NT2/D1 (cell line): ENCODE results near the gene FBXO9.

Experiments
- DNase-seq: peaks from one replicate; pipeline ENCODE4 v3.0.0-alpha.2; 2011; ENCODE audit warnings: low read depth, low spot score
- H3K27me3 ChIP-seq: 2 replicates; pipeline ENCODE4 v1.6.0; 2011; ENCODE audit warnings: mild to moderate bottlenecking; ENCODE audit not compliant: insufficient read length, insufficient read depth
- H3K36me3 ChIP-seq: 2 replicates; pipeline ENCODE4 v1.6.1; 2011; ENCODE audit warnings: mild to moderate bottlenecking, low read length, mixed read lengths; ENCODE audit not compliant: insufficient read depth, insufficient read length
- H3K4me1 ChIP-seq: 2 replicates; pipeline ENCODE4 v1.5.1; 2011; ENCODE audit not compliant: insufficient read depth, insufficient read length
- H3K4me3 ChIP-seq: 2 replicates; pipeline ENCODE4 v1.5.1; 2011; ENCODE audit warnings: low read depth; ENCODE audit not compliant: insufficient read length
- H3K9ac ChIP-seq: 2 replicates; pipeline ENCODE4 v1.6.0; 2011; ENCODE audit warnings: low read depth; ENCODE audit not compliant: insufficient read length
- H3K9me3 ChIP-seq: 2 replicates; pipeline ENCODE4 v1.5.1; 2011; ENCODE audit warnings: mild to moderate bottlenecking, low read length; ENCODE audit not compliant: insufficient read depth
- SUZ12 ChIP-seq: IDR thresholded peaks from 2 replicates; pipeline ENCODE4 v1.6.1; 2011; ENCODE audit not compliant: insufficient read length, insufficient read depth; ENCODE audit errors: extremely low read depth
- YY1 ChIP-seq: IDR thresholded peaks from 2 replicates; pipeline ENCODE4 v1.6.1; 2011; ENCODE audit not compliant: insufficient read length, insufficient read depth
- ZNF274 ChIP-seq: IDR thresholded peaks from 2 replicates; pipeline ENCODE4 v1.6.1; 2011; ENCODE audit warnings: mild to moderate bottlenecking, low read depth, low read length

The FBXO9 gene

DNA sequence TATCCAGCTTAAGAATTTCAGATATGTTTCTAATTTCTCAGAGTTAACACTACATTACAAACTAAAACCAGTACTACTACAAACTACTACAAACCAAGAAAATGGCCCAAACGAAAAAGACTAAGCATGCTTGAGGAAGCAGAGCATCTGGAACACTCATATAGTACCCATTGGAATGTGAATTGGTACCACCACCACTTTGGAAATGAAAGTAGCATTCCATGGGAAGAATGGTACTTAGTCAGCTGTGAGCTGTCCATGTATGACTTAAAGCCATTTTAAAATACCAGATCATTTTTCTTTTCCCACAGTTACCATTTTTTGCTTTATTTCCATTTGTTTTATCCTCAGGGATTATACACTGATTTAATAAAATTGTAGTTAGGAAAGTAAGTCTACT lies 30.5 kb downstream of the FBXO9 start:
- TF ChIP-seq SUZ12, result no peak
- TF ChIP-seq YY1, result no peak
- TF ChIP-seq ZNF274, result no peak
- no peak for DNase-seq
- peaks cover 65% of the 10 kb centered on the region for H3K36me3 ChIP-seq

DNA sequence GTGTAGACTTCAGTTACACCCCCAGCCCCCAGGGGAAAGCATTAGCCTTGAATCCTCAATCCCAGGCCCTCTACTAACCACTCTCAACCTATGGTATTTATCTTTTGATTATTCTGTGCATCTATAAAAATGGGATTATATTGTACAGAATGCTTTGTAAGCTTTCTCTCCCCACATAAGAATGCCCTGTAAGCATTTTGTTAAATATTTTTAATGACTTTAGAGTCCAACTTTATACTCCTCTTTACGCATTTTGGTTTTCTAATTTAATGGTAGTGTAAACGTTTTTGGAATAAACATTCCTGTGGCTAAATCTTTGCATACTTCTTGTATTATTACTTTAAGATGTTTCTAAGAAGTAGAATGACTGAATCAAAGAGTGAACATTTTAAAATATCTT lies 35.4 kb downstream of the FBXO9 start:
- no peak for DNase-seq
- peaks cover 44% of the 10 kb centered on the region for H3K36me3 ChIP-seq
- TF ChIP-seq ZNF274 (no peak), SUZ12 (no peak), YY1 (no peak)
- H3K27me3 ChIP-seq, result no peaks in the 10 kb centered on the region
- H3K4me3 ChIP-seq, result no peak overlapping the region
- H3K9ac ChIP-seq, result no peak overlapping the region
- no peaks in the 10 kb centered on the region for H3K9me3 ChIP-seq
- no peaks in the 10 kb centered on the region for H3K4me1 ChIP-seq

More for the DNA sequence above, 30.5 kb downstream of the FBXO9 start:
- Histone ChIP-seq H3K9me3 (no peaks in the 10 kb centered on the region), H3K9ac (no peak overlapping the region), H3K4me3 (no peak overlapping the region), H3K4me1 (no peaks in the 10 kb centered on the region), H3K27me3 (no peaks in the 10 kb centered on the region)

DNA sequence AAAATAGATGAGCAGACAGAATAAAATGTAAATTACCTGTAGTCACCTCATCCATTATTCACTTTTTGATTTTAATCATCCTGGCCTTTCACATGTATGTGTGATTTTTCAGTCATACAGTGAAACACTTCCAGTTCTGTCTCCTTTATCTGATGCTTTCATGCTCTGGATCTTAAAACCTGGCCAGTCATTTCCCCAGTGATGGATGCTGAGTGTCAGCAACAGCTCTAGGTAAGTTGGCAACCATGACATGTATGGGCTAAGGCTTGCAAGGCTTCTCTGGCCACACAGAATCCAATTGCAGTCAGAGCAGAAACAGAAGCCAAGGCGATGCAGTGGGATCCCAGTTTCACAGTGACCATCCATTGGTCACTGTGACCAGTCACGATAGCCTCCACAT lies 35.8 kb downstream of the FBXO9 start:
- DNase-seq, result no peak
- Histone ChIP-seq H3K4me1 (no peaks in the 10 kb centered on the region), H3K9me3 (no peaks in the 10 kb centered on the region), H3K4me3 (no peak overlapping the region), H3K36me3 (peaks cover 40% of the 10 kb centered on the region), H3K9ac (no peak overlapping the region), H3K27me3 (no peaks in the 10 kb centered on the region)
- TF ChIP-seq SUZ12 (no peak), YY1 (no peak), ZNF274 (no peak)

DNA sequence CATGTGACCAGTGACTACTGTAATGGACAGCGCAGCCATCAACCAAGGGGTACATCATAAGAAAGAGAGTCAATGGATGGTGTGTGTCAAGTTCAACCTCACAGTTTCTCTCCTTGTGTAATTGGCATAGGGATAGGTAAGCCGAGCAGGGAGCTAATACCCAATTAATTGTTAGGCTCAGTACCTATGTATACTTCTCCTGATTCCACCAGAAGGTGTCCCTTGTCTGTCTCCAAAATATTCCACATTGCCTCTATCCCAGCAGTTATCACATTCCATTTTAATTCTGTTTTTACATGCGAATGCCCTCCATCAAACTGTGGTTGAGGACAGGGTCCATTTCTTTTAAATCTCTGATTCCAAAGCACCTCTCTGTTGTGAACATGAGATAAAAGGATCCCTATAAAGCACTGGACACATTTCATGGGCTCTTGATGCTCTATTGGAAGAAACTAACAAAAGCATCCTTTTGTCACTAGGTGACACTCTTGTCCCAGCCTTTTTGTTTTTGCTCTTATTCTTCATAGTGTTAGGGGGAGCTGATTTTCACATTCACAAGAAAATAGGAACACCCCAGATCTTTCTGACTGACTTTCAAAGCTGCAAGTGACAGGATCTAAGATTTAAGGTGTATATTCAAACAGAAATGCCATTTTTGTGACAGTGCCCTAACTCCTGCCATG lies 38.9 kb downstream of the FBXO9 start:
- Histone ChIP-seq H3K4me1 (no peaks in the 10 kb centered on the region), H3K36me3 (peaks cover 19% of the 10 kb centered on the region), H3K9ac (no peak overlapping the region), H3K27me3 (no peaks in the 10 kb centered on the region), H3K4me3 (no peak overlapping the region), H3K9me3 (no peaks in the 10 kb centered on the region)
- no peak for DNase-seq
- TF ChIP-seq YY1, result no peak
- TF ChIP-seq SUZ12, result no peak
- TF ChIP-seq ZNF274, result no peak

DNA sequence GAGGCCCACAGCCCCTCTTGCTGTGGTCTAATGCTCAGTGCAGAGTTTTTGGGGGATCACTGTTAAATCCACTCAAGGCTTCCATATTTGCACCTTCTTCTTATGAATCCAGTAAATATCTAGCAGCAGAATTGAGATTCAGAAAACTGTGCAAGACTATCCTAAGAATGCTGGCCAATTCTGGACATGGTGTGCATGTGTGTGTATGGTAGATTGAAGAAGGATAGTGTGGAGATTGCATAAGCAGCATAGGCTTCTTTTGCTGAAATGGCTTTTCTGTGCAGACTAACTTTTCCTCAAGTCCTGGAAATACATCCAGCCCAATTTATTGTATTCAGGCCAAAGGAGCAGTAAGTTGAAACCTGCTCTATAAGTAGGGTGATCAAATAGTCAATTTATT lies 39.7 kb downstream of the FBXO9 start:
- Histone ChIP-seq H3K4me3 (no peak overlapping the region), H3K4me1 (no peaks in the 10 kb centered on the region), H3K36me3 (peaks cover 19% of the 10 kb centered on the region), H3K9me3 (no peaks in the 10 kb centered on the region), H3K9ac (no peak overlapping the region), H3K27me3 (no peaks in the 10 kb centered on the region)
- no peak for DNase-seq
- TF ChIP-seq SUZ12 (no peak), ZNF274 (no peak), YY1 (no peak)

DNA sequence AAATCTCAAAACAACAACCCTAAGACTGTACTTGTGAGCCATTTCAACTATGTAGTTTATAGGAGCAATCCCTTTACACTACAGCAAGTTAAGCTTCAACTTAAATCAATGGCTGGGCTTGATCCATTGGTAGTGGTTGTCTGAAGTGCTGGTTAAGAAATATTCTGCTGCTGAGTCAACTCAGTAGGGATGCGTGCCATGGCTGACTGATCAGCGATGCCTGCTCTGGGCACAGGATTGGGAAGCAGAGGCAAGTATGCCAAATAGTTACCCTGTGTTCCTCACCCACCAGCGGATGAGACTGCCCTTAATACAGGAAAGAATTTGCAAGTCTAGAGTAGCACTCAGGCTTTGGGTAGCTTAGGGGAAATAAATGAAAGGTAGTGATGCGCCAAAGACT lies 41.9 kb downstream of the FBXO9 start:
- Histone ChIP-seq H3K4me1 (no peaks in the 10 kb centered on the region), H3K27me3 (no peaks in the 10 kb centered on the region), H3K36me3 (peaks cover 6% of the 10 kb centered on the region), H3K9me3 (no peaks in the 10 kb centered on the region), H3K9ac (no peak overlapping the region), H3K4me3 (no peak overlapping the region)
- DNase-seq, result no peak
- no peak for TF ChIP-seq YY1
- no peak for TF ChIP-seq SUZ12
- TF ChIP-seq ZNF274, result no peak

DNA sequence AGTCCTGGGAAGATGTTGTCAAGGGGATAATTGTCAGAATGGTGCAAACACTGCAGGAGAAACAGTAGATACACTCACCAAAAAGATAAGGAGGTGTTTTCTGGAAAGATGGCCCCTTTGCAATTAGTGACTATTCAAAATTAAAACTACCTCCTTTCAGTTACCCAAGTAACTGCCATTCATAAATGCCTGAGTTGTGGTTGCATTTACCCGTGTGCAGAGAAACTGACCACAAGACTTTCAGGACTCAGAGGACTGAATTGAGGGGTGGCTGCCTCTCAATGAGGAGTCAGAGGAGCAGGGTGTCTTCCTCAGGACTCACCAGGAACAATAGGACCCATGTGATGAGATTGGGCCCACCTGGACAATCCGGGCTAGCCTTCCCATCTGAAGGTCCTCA lies 44.4 kb downstream of the FBXO9 start:
- no peak for TF ChIP-seq ZNF274
- TF ChIP-seq YY1, result no peak
- no peak for TF ChIP-seq SUZ12
- Histone ChIP-seq H3K9ac (no peak overlapping the region), H3K36me3 (no peaks in the 10 kb centered on the region), H3K9me3 (no peaks in the 10 kb centered on the region), H3K4me1 (no peaks in the 10 kb centered on the region), H3K4me3 (no peak overlapping the region), H3K27me3 (no peaks in the 10 kb centered on the region)
- DNase-seq, result no peak
